ENCODE results near the gene LGSN.
"Not testable (repeated sequence)": the region's sequence is repeated elsewhere in the genome, so short reads cannot be mapped to it uniquely, and the experiment has no call there.

Gene LGSN

GRCh38 chr6:63306420-63306819 lies 13.4 kb downstream of the LGSN start:
- DNase-seq (ENCODE audit: low read depth, low spot score) = no peak

DNA sequence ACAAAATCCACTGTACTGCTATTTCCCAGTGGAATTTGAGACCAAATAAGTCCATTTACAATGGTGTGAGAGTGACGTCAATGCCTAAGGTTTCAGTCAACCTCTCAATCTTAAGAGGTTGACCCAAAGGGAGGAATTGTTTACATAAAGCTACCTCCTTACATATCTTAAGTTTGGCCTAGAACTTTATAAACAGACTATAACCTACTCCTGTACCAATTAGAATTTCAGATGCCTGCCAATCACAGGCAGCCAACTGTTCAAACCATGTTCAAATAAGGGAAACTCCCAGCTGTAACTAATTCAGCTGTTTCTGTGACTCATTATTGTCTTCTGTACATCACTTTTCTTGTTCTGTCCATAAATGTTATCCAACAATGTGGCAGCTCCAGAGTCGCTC lies 14.5 kb downstream of the LGSN start:
- DNase-seq (ENCODE audit: low read depth, low spot score) = no peak

GRCh38 chr6:63303476-63303875 lies 16.3 kb downstream of the LGSN start:
- no peak for DNase-seq (ENCODE audit: low read depth, low spot score)

- DNase-seq (ENCODE audit: low read depth, low spot score) = no peak
Observed at GRCh38 chr6:63299667-63300066, 20.1 kb downstream of the LGSN start.

DNA sequence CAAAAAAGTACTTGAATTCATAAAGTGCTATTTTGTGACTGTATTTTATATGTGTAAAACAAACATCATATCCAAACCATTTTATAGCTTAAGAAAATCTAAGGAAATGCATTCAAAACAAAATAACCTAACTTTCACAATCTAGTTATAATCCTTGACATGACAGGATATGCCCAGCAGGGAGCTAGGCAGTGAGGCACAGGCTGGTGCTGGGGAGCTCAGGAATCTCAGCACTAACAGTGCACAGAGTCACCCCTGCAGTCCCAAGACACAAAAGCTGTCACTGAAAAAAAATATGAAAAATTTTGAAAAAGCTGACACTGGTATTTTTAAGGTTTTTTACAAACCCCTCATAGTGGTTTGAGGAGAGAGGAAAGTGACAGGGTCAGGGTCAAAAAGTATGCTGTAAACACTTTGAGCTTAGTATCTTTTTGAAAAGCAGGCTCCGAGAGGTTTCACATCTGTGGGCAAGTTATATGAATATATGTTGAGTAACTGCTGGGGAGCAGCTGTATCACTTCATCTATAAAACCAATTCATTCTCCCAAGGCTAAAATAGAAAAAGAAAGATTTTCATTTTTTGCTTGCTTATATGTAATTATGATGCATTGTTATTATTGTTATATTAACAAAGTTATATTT lies 24.1 kb downstream of the LGSN start:
- no peak for DNase-seq (ENCODE audit: low read depth, low spot score)

DNA sequence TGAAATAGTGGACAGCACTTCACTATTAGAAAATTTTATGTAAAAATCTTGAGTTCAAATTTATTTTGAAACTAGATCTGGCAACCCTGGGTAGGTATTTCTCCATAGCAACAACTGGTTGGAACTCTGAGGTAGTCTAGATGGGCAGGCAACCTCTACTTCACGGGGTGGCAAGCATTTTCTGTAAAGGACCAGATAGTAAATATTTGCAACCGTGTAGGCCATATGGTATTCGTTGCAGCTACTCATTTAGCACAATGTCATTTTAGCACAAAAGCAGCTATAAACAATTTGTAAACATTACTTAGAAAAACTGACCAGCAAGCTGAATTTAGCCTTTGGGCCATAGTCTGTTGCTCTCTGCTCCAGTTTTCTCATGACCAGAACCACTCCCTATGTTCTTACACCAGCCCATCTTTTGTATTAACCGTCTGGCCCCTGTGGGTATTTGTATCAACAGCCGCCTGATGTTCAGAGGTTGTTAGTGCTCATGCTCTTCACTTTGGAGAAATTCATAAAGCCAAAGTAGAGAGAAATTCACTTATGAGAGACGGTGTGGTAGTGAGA lies 29.2 kb downstream of the LGSN start:
- DNase-seq (ENCODE audit: low read depth, low spot score) = no peak

- DNase-seq (ENCODE audit: low read depth, low spot score) = no peak
Observed at GRCh38 chr6:63289269-63289872, 30.4 kb downstream of the LGSN start.

DNA sequence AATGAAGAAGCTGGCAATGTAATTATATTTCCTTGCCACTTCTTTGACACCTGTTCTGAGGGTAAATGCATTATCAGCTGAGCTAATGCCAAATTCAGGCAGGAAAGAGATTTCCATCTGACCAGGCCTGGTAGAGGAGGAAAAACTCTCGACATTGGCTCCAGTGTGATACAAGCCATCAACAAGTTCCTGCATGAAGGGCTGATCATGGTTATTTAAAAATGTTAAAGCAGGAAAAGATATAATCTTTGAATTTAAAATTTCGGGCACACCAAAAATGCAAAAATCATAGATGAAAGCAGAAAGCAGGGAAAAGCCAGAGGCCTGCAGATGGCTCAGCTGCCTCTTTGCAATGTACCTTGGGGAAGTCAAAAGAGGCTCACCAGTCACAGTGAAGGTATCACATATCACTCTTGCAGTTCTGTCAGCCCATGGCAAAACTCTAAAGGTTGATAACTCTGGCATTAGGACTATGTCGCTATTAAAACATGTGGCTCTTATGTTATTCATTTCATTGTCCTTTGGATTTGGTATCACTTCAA lies 39.1 kb downstream of the LGSN start:
- DNase-seq (ENCODE audit: low read depth, low spot score) = no peak

DNA sequence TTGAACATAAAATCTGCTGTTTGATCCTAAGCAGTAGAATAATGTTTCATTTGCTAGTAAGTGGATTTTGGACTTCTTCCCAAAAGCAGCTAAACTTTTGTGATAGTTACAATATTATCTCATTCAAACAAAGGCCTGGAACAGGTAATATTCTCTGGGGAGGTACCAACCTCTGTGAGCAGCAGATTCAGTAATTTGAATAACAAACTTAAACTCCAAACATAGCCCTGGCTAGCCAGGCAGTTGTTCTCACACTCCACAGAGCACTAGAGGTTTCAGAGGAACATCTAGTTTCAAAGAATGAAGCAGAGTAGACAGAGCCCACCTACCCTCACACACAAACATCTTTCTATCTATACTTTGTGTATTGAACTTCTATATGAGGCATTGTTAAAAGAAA lies 40.9 kb downstream of the LGSN start:
- no peak for DNase-seq (ENCODE audit: low read depth, low spot score)

- DNase-seq (ENCODE audit: low read depth, low spot score) = no peak
Observed at GRCh38 chr6:63275953-63276352, 43.8 kb downstream of the LGSN start.

GRCh38 chr6:63274795-63275430 lies 44.9 kb downstream of the LGSN start:
- DNase-seq (ENCODE audit: low read depth, low spot score) = not testable (repeated sequence)

- DNase-seq (ENCODE audit: low read depth, low spot score) = no peak
Observed at GRCh38 chr6:63272397-63272796, 47.4 kb downstream of the LGSN start.

DNA sequence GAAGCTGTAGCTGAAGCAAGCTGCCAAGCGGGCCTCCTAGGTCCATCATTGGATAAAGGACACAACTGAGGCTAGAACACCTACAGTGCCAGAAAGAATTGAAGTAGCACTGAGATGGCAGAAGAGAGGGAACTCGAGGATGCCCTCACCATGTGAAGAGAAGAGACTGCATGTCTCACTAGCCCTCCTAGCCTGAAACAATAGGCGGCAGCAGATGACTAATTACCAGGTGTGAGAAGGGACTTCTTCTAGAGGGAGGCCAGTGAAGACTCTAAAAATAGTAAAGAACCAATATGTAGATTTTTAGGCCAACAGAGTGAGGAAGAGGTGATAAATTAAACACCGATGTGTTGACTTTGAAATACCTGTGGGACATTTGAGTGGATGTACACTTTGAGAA lies 50.3 kb downstream of the LGSN start:
- DNase-seq (ENCODE audit: low read depth, low spot score) = no peak

GRCh38 chr6:63268574-63268973 lies 51.2 kb downstream of the LGSN start:
- no peak for DNase-seq (ENCODE audit: low read depth, low spot score)

GRCh38 chr6:63267828-63268227 lies 52.0 kb downstream of the LGSN start:
- no peak for DNase-seq (ENCODE audit: low read depth, low spot score)

DNA sequence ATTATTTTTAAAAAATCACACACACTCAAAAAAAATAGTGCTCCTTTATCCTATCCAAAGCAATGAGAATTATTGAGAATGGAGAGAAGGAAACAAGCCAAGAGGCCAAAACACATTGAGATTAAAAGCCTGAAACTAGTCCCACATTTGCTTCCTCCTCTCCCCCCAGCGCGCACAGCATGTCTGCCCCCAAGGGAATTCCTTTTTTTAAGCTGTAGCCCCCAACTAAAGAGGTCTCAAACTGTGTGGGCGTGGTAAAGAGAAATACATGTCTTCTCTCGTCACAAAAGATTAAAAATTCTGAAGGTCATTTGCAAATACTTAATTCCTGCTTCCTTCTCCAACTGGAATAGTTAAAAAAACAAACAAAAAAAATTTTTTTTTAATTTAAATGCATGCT lies 52.7 kb downstream of the LGSN start:
- DNase-seq (ENCODE audit: low read depth, low spot score) = no peak

GRCh38 chr6:63263444-63263843 lies 56.3 kb downstream of the LGSN start:
- no peak for DNase-seq (ENCODE audit: low read depth, low spot score)

DNA sequence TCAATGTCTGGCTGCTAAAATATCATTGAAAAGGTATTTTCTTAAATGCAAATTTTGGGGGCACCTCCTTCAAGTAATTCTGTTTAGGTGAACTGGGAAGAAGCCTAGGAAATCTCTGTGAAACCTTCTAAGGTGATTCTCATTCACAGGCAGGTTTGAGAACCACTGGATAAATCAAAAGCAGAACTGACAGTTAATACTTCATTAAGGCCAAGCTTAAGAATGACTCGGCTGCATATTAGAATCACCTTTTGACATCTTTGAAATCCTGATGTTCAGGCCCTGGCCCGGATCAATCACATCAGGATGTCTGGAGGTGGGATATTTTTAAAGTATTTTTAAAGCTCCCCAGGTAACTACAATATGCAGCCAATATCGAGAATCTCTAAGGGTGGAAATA lies 58.0 kb downstream of the LGSN start:
- DNase-seq (ENCODE audit: low read depth, low spot score) = no peak

DNA sequence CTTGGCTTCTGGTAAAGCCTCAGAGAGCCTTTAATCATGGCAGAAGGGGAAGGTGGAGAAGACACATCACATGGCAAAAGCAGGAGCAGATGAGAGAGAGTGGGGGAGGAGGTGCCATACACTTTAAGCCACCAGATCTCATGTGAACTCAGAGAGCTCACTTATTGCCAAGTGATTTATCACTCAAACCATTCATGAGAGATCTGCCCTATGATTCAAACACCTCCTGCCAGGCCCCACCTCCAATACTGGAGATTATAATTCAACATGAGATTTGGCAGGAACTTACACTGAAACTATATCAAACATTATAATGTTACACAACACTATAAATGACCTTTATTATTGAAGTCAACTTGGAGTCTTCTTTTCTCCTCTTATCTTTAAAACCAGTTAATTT lies 60.6 kb downstream of the LGSN start:
- no peak for DNase-seq (ENCODE audit: low read depth, low spot score)

- DNase-seq (ENCODE audit: low read depth, low spot score) = no peak
Observed at GRCh38 chr6:63249875-63250482, 69.8 kb downstream of the LGSN start.

- DNase-seq (ENCODE audit: low read depth, low spot score) = no peak
Observed at GRCh38 chr6:63246581-63246980, 73.2 kb downstream of the LGSN start.

DNA sequence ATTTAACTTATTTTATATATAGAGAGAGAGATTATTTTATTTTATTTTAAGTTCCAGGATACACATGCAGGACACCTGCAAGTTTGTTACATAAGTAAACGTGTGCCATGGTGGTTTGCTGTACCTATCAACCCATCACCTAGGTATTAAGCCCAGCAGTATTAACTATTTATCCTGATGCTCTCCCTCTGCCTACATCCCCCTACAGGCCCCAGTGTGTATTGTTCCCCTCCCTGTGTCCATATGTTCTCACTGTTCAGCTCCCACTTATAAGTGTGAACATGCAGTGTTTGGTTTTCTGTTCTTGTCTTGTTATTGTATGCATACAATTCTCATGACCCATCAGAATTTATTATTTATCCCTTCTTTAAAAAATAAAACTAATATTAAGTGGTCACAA lies 73.9 kb downstream of the LGSN start:
- DNase-seq (ENCODE audit: low read depth, low spot score) = no peak
